ENCODE data around the gene TWSG1.
"Not testable (repeated sequence)": the region's sequence is repeated elsewhere in the genome, so short reads cannot be mapped to it uniquely, and the experiment has no call there.

Gene TWSG1

GRCh38 chr18:9348766-9349165 is 14.2 kb downstream of the TWSG1 start:
- no peaks in the 10 kb centered on the region for H3K27me3 Mint-ChIP-seq
- H3K4me1 Mint-ChIP-seq, result peaks cover 20% of the 10 kb centered on the region
- H3K4me3 Mint-ChIP-seq, result no peak overlapping the region
- H3K36me3 Mint-ChIP-seq (ENCODE audit: low read depth), result peaks cover 10% of the 10 kb centered on the region
- H3K9me3 Mint-ChIP-seq, result no peaks in the 10 kb centered on the region
- ATAC-seq, result no peak
- DNase-seq, result no peak
- no peak overlapping the region for H3K27ac Mint-ChIP-seq

DNA sequence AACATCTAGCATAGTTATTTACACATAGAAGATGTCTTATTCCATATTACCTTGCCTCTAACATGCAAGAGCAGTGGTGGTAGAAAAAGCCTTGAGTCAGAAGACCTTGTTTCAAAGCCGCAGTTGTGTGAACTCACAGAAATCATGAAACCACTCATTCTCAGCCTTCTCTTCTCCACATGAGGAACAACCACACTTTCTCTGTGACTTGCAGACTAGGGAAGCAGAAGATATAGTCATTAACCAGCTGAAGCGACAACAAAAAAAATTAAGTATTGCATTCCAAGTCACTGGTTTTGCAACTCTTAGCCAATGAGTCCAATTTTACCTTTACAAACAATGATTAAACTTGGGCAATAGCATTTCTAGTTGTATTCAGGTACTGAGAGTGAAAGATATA is 19.0 kb downstream of the TWSG1 start:
- no peak overlapping the region for H3K4me3 Mint-ChIP-seq
- peaks cover 17% of the 10 kb centered on the region for H3K4me1 Mint-ChIP-seq
- no peak overlapping the region for H3K27ac Mint-ChIP-seq
- no peaks in the 10 kb centered on the region for H3K36me3 Mint-ChIP-seq (ENCODE audit: low read depth)
- ATAC-seq (no peak), DNase-seq (no peak)
- no peaks in the 10 kb centered on the region for H3K9me3 Mint-ChIP-seq
- no peaks in the 10 kb centered on the region for H3K27me3 Mint-ChIP-seq

DNA sequence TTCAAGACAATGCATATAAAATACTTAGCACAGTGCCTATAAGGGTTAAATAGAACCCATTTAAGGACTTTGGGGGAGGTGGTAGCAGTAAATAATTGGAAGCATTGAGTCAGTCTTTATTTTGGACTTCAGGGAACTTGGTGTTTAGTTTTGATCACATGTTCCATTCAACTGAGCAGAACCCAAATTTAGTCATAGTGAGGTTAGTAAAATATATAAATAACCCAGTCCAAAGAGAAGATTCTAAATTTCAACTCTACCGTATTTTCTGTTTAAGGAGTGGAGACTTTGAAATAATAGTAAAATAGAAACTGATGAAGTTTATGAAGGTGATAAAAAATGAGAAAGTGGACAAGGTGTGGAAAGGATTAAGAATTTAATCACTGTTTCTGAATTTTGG is 19.7 kb downstream of the TWSG1 start:
- Mint-ChIP-seq H3K9me3 (no peaks in the 10 kb centered on the region), H3K27ac (no peak overlapping the region), H3K4me1 (peaks cover 11% of the 10 kb centered on the region), H3K4me3 (no peak overlapping the region), H3K27me3 (no peaks in the 10 kb centered on the region), H3K36me3 (ENCODE audit: low read depth) (no peaks in the 10 kb centered on the region)
- no peak for ATAC-seq
- DNase-seq, result no peak

GRCh38 chr18:9356976-9357375 is 22.4 kb downstream of the TWSG1 start:
- ATAC-seq, result no peak
- Mint-ChIP-seq H3K27ac (no peak overlapping the region), H3K4me1 (peaks cover 9% of the 10 kb centered on the region), H3K9me3 (no peaks in the 10 kb centered on the region), H3K4me3 (no peak overlapping the region), H3K36me3 (ENCODE audit: low read depth) (peaks cover 4% of the 10 kb centered on the region), H3K27me3 (no peaks in the 10 kb centered on the region)
- DNase-seq, result no peak

- Mint-ChIP-seq H3K4me3 (no peak overlapping the region), H3K27me3 (no peaks in the 10 kb centered on the region), H3K4me1 (no peaks in the 10 kb centered on the region), H3K36me3 (ENCODE audit: low read depth) (peaks cover 4% of the 10 kb centered on the region), H3K9me3 (no peaks in the 10 kb centered on the region), H3K27ac (no peak overlapping the region)
- ATAC-seq (no peak), DNase-seq (no peak)
These were observed 25.2 kb downstream of the TWSG1 start for GRCh38 chr18:9359796-9360195.

DNA sequence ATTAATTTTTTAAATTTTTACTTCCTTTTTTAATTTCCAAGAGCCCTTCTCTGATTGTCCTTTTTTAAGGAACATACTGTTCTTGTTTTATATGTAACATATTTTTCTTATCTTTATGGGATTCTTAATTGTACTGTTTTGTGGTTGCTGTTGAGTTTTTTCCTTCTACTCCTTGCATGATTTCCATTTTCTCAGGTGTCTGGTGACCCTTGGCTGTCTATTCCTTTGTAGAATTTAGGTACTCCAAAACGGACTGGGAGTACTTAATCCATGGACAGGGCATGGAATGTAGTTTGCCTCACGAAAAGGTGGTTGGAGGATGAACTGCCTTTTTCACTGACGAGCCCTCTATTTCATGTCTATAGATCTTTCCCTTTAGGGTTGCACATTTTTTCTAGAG is 26.6 kb downstream of the TWSG1 start:
- Mint-ChIP-seq H3K27ac (no peak overlapping the region), H3K4me1 (no peaks in the 10 kb centered on the region), H3K4me3 (no peak overlapping the region), H3K36me3 (ENCODE audit: low read depth) (peaks cover 4% of the 10 kb centered on the region), H3K9me3 (no peaks in the 10 kb centered on the region), H3K27me3 (no peaks in the 10 kb centered on the region)
- ATAC-seq (no peak), DNase-seq (no peak)

- Mint-ChIP-seq H3K4me1 (no peaks in the 10 kb centered on the region), H3K36me3 (ENCODE audit: low read depth) (peaks cover 8% of the 10 kb centered on the region), H3K9me3 (no peaks in the 10 kb centered on the region), H3K4me3 (no peak overlapping the region), H3K27ac (no peak overlapping the region), H3K27me3 (no peaks in the 10 kb centered on the region)
- DNase-seq (no peak), ATAC-seq (no peak)
These were observed 28.3 kb downstream of the TWSG1 start for GRCh38 chr18:9362869-9363268.

- DNase-seq, result no peak
- Mint-ChIP-seq H3K27me3 (no peaks in the 10 kb centered on the region), H3K36me3 (ENCODE audit: low read depth) (peaks cover 10% of the 10 kb centered on the region), H3K27ac (no peak overlapping the region), H3K9me3 (no peaks in the 10 kb centered on the region), H3K4me3 (no peak overlapping the region), H3K4me1 (no peaks in the 10 kb centered on the region)
- ATAC-seq, result no peak
These were observed 29.7 kb downstream of the TWSG1 start for GRCh38 chr18:9364242-9364641.

GRCh38 chr18:9365406-9365805 is 30.8 kb downstream of the TWSG1 start:
- Mint-ChIP-seq H3K27me3 (no peaks in the 10 kb centered on the region), H3K9me3 (no peaks in the 10 kb centered on the region), H3K27ac (no peak overlapping the region), H3K4me3 (no peak overlapping the region), H3K36me3 (ENCODE audit: low read depth) (peaks cover 16% of the 10 kb centered on the region), H3K4me1 (no peaks in the 10 kb centered on the region)
- DNase-seq (no peak), ATAC-seq (no peak)

DNA sequence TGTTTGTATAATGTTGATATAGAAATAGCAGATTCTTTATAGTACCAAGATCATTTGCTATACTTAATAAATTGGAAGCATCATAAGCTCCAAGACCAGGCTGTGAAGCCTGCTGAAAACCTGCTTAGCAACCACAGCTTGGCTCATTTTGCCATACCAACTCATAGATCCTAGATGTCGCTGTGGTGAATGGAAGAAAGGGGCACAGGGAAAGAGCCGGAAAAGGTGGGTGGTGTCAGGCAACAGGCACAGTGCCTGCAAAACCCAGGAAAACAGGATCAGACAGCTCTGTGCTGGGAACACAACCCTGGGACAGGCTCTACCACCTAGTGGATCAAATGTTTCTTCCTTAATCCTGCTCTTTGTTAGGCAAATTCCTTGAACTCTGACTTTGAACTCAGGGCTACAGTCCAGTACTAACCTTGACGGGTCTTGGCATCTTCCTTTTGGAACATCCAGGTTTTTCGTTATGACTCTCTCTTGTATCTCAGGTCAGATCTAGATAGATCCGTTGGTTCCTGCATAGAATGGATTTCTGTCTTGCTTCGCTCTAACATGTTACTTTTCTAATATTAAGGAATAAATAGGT is 31.6 kb downstream of the TWSG1 start:
- no peaks in the 10 kb centered on the region for H3K9me3 Mint-ChIP-seq
- no peaks in the 10 kb centered on the region for H3K4me1 Mint-ChIP-seq
- no peaks in the 10 kb centered on the region for H3K27me3 Mint-ChIP-seq
- peaks cover 12% of the 10 kb centered on the region for H3K36me3 Mint-ChIP-seq (ENCODE audit: low read depth)
- DNase-seq (no peak), ATAC-seq (no peak)
- H3K4me3 Mint-ChIP-seq, result no peak overlapping the region
- no peak overlapping the region for H3K27ac Mint-ChIP-seq

- not testable (repeated sequence) for H3K9me3 Mint-ChIP-seq, DNase-seq, H3K27ac Mint-ChIP-seq, H3K27me3 Mint-ChIP-seq, H3K4me1 Mint-ChIP-seq, ATAC-seq, H3K4me3 Mint-ChIP-seq
- H3K36me3 Mint-ChIP-seq (ENCODE audit: low read depth), result peaks cover 16% of the 10 kb centered on the region
These were observed 38.7 kb downstream of the TWSG1 start for GRCh38 chr18:9373254-9373653.

GRCh38 chr18:9379118-9379517 is 44.5 kb downstream of the TWSG1 start:
- DNase-seq (no peak), ATAC-seq (no peak)
- Mint-ChIP-seq H3K36me3 (ENCODE audit: low read depth) (peaks cover 17% of the 10 kb centered on the region), H3K27me3 (no peaks in the 10 kb centered on the region), H3K4me3 (no peak overlapping the region), H3K9me3 (no peaks in the 10 kb centered on the region), H3K4me1 (no peaks in the 10 kb centered on the region), H3K27ac (no peak overlapping the region)

GRCh38 chr18:9380101-9380500 is 45.5 kb downstream of the TWSG1 start:
- ATAC-seq, result no peak
- Mint-ChIP-seq H3K4me1 (no peaks in the 10 kb centered on the region), H3K36me3 (ENCODE audit: low read depth) (peaks cover 16% of the 10 kb centered on the region), H3K9me3 (no peaks in the 10 kb centered on the region), H3K27ac (no peak overlapping the region), H3K4me3 (no peak overlapping the region), H3K27me3 (no peaks in the 10 kb centered on the region)
- DNase-seq, result no peak

- Mint-ChIP-seq H3K4me3 (no peak overlapping the region), H3K4me1 (no peaks in the 10 kb centered on the region), H3K9me3 (no peaks in the 10 kb centered on the region), H3K27me3 (no peaks in the 10 kb centered on the region), H3K36me3 (ENCODE audit: low read depth) (peaks cover 13% of the 10 kb centered on the region), H3K27ac (no peak overlapping the region)
- ATAC-seq (no peak), DNase-seq (no peak)
These were observed 46.2 kb downstream of the TWSG1 start for GRCh38 chr18:9380621-9381395.

DNA sequence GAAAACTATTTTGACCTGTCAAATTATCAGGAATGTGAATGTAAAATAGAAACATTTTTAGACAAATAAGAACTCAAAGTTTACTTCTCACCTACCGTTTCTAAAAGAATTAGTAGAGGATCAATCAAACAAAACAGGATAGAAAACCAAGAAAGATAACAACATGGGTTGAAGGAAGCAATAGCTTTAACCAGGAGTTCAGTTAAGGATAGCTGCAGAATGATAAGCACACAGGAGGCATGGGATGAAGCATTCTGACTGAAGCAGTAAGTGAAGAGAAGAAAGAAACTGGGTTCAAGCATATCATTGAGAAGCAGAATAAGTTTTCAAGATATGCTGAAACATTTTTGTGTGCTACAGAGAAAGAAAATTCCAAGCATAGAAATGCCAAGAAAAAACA is 52.3 kb downstream of the TWSG1 start:
- Mint-ChIP-seq H3K4me1 (no peaks in the 10 kb centered on the region), H3K36me3 (ENCODE audit: low read depth) (peaks cover 22% of the 10 kb centered on the region), H3K27ac (no peak overlapping the region), H3K27me3 (no peaks in the 10 kb centered on the region), H3K4me3 (no peak overlapping the region), H3K9me3 (peaks cover 14% of the 10 kb centered on the region)
- ATAC-seq (no peak), DNase-seq (no peak)

All from activated naive CD8-positive, alpha-beta T cell treated with anti-CD3 and anti-CD28 coated beads, Interleukin-2, amount 50 U/mL, for 24 hours (primary cell).